ENCODE results near the gene ZFYVE9. TPM values are rescaled to one million over a fixed set of nuclear protein-coding genes. Genes with fewer than 3 reads are reported as not detected.

The ZFYVE9 gene
- total and polyA plus RNA-seq, 2 donors, result 3.6 to 6.8 TPM

DNA sequence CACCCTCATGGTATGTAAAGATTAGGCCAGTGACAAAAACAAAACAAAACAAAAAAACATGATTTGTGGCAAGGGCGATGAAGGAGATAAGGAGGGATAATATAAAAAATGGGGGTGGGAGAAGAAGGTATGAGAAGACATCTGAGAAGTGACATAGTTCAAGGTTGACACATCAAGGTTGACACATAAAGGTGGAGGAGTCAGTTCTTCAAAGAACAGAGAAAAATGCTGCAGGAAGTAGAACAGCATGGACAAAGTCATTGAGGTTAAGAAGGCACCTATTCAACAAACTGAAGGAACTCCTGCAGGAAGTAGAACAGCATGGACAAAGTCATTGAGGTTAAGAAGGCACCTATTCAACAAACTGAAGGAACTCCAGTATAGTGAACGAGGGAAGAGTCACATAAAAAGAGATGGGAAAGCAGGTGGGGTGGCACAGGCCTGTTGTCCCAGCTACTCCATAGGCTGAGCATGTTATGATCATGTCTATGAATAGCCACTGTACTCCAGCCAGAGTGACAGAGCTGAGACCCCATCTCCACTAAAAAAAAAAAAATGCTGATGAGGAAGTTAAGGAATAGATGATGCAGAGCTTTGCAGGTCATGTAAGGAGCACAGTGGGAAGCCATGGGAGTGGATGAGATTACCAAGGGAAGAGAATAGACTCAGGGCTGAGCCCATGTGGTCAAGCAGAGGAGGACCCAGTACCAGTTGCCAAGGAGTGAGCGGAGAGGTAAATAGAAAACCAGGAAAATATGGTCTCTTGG is 101.5 kb downstream of the ZFYVE9 start:
- H3K4me3 ChIP-seq (ENCODE audit: low read length in 2 of 2), result no peak overlapping the region
- H3K36me3 ChIP-seq (ENCODE audit: control insufficient read depth in 2 of 2, insufficient read depth in 2 of 2, low read length in 1 of 2), result no peaks in the 10 kb centered on the region
- DNase-seq (ENCODE audit: low read depth in 6 of 9, low spot score in 9 of 9), result peak in 1 of 9 donors; percentile 6
- H3K4me1 ChIP-seq (ENCODE audit: control insufficient read depth in 2 of 2, insufficient read depth in 2 of 2, low read length in 2 of 2), result no peaks in the 10 kb centered on the region
- no peak overlapping the region for H3K27ac ChIP-seq (ENCODE audit: low read depth in 1 of 2, low read length in 1 of 2)
- H3K9me3 ChIP-seq (ENCODE audit: control insufficient read depth in 2 of 2, insufficient read depth in 1 of 2, low read length in 1 of 2), result no peaks in the 10 kb centered on the region
- 76% methylated on average over 3 of the region's 3 CpGs for WGBS
- no peaks in the 10 kb centered on the region for H3K27me3 ChIP-seq (ENCODE audit: control insufficient read depth in 2 of 2, insufficient read depth in 1 of 2, low read length in 1 of 2)

DNA sequence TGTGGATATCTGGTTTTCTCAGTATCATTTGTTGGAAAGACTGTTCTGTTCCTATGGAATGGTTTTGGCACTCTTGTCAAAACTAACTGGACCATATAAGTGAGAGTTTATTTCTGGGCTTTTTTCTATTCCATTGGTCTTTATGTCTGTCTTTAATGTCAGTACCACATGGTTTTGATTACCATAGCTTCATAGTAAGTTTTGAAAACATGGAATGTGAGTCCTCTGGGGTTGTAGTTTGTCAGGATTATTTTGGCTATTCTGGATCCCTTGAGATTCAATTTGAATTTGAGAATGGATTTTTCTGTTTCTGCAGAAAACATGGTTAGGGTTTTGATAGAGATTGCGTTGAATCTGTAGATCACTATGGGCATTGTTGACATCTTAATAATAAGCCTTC is 107.9 kb downstream of the ZFYVE9 start:
- WGBS, result 98% methylated on average over 1 of the region's 1 CpG
- H3K27ac ChIP-seq (ENCODE audit: low read depth in 1 of 2, low read length in 1 of 2), result no peak overlapping the region
- no peaks in the 10 kb centered on the region for H3K36me3 ChIP-seq (ENCODE audit: control insufficient read depth in 2 of 2, insufficient read depth in 2 of 2, low read length in 1 of 2)

DNA sequence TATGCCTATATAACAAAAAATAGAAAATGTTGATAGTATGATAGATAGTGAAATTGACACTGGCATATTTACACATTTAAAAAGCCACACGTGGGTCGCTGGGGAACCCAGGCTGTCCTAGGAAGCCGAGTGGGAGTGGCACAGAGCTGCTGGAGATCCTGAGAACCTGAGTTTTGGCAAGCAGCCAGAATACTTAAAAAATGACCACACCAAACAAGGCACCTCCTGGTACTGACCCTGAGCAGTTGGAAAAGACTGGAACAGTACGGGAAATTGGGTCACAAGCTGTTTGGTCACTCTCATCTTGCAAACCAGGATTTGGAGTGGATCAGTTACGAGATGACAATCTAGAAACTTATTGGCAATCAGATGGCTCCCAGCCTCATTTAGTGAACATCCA is 111.5 kb downstream of the ZFYVE9 start:
- no peak for DNase-seq (ENCODE audit: low read depth in 6 of 9, low spot score in 9 of 9)
- Histone ChIP-seq H3K27ac (ENCODE audit: low read depth in 1 of 2, low read length in 1 of 2) (no peak overlapping the region), H3K27me3 (ENCODE audit: control insufficient read depth in 2 of 2, insufficient read depth in 1 of 2, low read length in 1 of 2) (no peaks in the 10 kb centered on the region), H3K36me3 (ENCODE audit: control insufficient read depth in 2 of 2, insufficient read depth in 2 of 2, low read length in 1 of 2) (no peaks in the 10 kb centered on the region), H3K4me3 (ENCODE audit: low read length in 2 of 2) (no peak overlapping the region), H3K4me1 (ENCODE audit: control insufficient read depth in 2 of 2, insufficient read depth in 2 of 2, low read length in 2 of 2) (no peaks in the 10 kb centered on the region), H3K9me3 (ENCODE audit: control insufficient read depth in 2 of 2, insufficient read depth in 1 of 2, low read length in 1 of 2) (no peaks in the 10 kb centered on the region)
- WGBS, result 95% methylated on average over 5 of the region's 5 CpGs

More for the DNA sequence above, 107.9 kb downstream of the ZFYVE9 start:
- no peaks in the 10 kb centered on the region for H3K9me3 ChIP-seq (ENCODE audit: control insufficient read depth in 2 of 2, insufficient read depth in 1 of 2, low read length in 1 of 2)
- H3K4me1 ChIP-seq (ENCODE audit: control insufficient read depth in 2 of 2, insufficient read depth in 2 of 2, low read length in 2 of 2), result no peaks in the 10 kb centered on the region
- no peak for DNase-seq (ENCODE audit: low read depth in 6 of 9, low spot score in 9 of 9)
- no peaks in the 10 kb centered on the region for H3K27me3 ChIP-seq (ENCODE audit: control insufficient read depth in 2 of 2, insufficient read depth in 1 of 2, low read length in 1 of 2)
- H3K4me3 ChIP-seq (ENCODE audit: low read length in 2 of 2), result no peak overlapping the region

DNA sequence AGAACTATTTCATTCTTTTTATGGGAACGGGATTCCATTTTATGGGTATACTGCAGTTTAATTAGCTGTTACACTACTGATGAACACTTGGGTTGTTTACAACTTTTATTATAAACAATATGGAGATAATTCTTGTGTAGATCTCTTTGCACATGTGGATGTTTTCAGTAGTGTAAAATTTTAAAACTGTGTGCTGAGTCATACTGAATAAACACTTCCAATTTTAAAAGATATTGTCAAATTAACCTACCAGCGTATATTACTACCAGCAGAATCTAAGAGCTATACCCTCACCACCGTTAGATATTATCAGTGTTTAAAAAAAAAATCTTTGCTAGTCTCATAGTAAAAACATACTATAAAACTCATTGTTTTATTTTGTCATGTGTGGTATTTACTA is 118.0 kb downstream of the ZFYVE9 start:
- DNase-seq (ENCODE audit: low read depth in 6 of 9, low spot score in 9 of 9), result no peak
- 95% methylated on average over 3 of the region's 3 CpGs for WGBS
- no peaks in the 10 kb centered on the region for H3K9me3 ChIP-seq (ENCODE audit: control insufficient read depth in 2 of 2, insufficient read depth in 1 of 2, low read length in 1 of 2)
- no peak overlapping the region for H3K27ac ChIP-seq (ENCODE audit: low read depth in 1 of 2, low read length in 1 of 2)
- no peaks in the 10 kb centered on the region for H3K36me3 ChIP-seq (ENCODE audit: control insufficient read depth in 2 of 2, insufficient read depth in 2 of 2, low read length in 1 of 2)
- H3K27me3 ChIP-seq (ENCODE audit: control insufficient read depth in 2 of 2, insufficient read depth in 1 of 2, low read length in 1 of 2), result no peaks in the 10 kb centered on the region
- no peaks in the 10 kb centered on the region for H3K4me1 ChIP-seq (ENCODE audit: control insufficient read depth in 2 of 2, insufficient read depth in 2 of 2, low read length in 2 of 2)
- H3K4me3 ChIP-seq (ENCODE audit: low read length in 2 of 2), result no peak overlapping the region

DNA sequence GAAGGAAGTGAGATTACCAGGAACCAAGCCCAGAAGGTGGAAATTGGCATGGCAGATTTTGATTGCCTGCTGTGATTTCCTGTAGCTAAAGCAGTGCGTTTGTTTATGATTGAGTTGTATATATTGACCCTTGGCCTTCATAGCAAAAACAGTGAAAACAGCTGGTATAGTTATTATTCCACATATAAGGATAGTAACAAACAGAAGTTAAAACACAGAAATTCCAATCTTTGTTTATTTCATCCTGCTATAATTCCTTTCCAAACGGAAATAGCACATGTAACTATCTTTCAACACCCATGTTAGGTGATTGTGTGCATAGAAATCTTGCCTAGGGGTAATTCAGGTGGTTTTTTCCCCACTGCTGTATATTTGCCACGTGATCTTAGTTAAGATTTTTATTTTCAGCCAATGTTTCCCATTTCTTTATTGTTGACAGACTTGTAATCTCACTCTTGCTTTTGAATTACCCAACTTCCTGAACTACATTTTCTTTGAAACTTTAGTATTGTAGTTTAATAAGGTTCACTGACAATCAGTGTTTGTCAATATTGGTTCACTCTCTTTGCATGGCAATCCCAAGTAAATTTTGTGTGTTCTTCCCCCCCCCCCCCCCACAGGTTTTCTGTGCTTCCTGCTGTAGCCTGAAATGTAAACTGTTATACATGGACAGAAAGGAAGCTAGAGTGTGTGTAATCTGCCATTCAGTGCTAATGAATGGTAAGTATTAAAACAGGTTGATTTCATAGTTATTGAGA is 121.4 kb downstream of the ZFYVE9 start:
- DNase-seq (ENCODE audit: low read depth in 6 of 9, low spot score in 9 of 9), result no peak
- H3K27ac ChIP-seq (ENCODE audit: low read depth in 1 of 2, low read length in 1 of 2), result no peak overlapping the region
- WGBS, result 92% methylated on average over 3 of the region's 3 CpGs
- H3K4me3 ChIP-seq (ENCODE audit: low read length in 2 of 2), result no peak overlapping the region
- no peaks in the 10 kb centered on the region for H3K27me3 ChIP-seq (ENCODE audit: control insufficient read depth in 2 of 2, insufficient read depth in 1 of 2, low read length in 1 of 2)
- H3K9me3 ChIP-seq (ENCODE audit: control insufficient read depth in 2 of 2, insufficient read depth in 1 of 2, low read length in 1 of 2), result no peaks in the 10 kb centered on the region
- H3K4me1 ChIP-seq (ENCODE audit: control insufficient read depth in 2 of 2, insufficient read depth in 2 of 2, low read length in 2 of 2), result no peaks in the 10 kb centered on the region
- H3K36me3 ChIP-seq (ENCODE audit: control insufficient read depth in 2 of 2, insufficient read depth in 2 of 2, low read length in 1 of 2), result no peaks in the 10 kb centered on the region

DNA sequence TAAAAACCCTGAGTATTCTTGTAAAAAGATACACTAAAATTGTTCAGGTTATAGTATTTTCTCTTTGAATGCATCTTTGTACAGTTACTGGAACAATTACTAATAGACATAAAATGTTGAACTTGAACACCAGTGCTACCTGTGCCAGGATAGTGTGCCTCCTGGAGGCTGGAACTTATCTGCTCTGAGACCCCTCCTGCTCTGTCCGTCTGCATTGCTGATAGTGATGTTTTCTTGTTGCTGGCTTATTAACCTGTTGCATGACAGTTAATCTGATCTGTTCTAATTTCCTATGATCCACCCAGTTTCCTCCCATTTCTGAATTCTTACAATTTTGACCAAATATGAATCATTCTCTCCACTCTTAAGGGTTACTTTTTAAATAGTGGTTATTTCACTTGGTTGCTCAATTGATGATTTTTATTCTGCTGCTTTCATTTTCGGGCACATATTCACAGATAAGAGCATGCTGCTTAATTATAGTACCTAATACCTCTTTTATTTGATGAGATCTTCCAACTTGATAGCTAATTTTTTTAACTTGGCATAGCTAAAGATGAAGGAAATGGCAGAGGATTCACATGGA is 122.7 kb downstream of the ZFYVE9 start:
- Histone ChIP-seq H3K4me3 (ENCODE audit: low read length in 2 of 2) (no peak overlapping the region), H3K4me1 (ENCODE audit: control insufficient read depth in 2 of 2, insufficient read depth in 2 of 2, low read length in 2 of 2) (no peaks in the 10 kb centered on the region), H3K27me3 (ENCODE audit: control insufficient read depth in 2 of 2, insufficient read depth in 1 of 2, low read length in 1 of 2) (no peaks in the 10 kb centered on the region), H3K9me3 (ENCODE audit: control insufficient read depth in 2 of 2, insufficient read depth in 1 of 2, low read length in 1 of 2) (no peaks in the 10 kb centered on the region), H3K27ac (ENCODE audit: low read depth in 1 of 2, low read length in 1 of 2) (no peak overlapping the region), H3K36me3 (ENCODE audit: control insufficient read depth in 2 of 2, insufficient read depth in 2 of 2, low read length in 1 of 2) (no peaks in the 10 kb centered on the region)
- DNase-seq (ENCODE audit: low read depth in 6 of 9, low spot score in 9 of 9), result no peak
- 88% methylated on average over 2 of the region's 2 CpGs for WGBS

DNA sequence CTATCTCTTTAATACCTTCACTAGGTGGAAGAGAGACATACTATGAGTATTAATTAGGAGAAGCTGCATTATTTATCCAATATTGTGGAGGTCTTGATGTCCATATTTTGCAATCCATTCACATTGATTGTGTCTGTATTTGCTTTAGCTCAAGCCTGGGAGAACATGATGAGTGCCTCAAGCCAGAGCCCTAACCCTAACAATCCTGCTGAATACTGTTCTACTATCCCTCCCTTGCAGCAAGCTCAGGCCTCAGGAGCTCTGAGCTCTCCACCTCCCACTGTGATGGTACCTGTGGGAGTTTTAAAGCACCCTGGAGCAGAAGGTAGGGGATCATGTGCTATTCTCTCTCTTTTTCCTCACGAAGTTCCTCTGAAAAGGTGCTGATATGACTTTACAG is 124.6 kb downstream of the ZFYVE9 start:
- no peaks in the 10 kb centered on the region for H3K36me3 ChIP-seq (ENCODE audit: control insufficient read depth in 2 of 2, insufficient read depth in 2 of 2, low read length in 1 of 2)
- 91% methylated on average over 1 of the region's 1 CpG for WGBS
- H3K27ac ChIP-seq (ENCODE audit: low read depth in 1 of 2, low read length in 1 of 2), result no peak overlapping the region
- H3K4me1 ChIP-seq (ENCODE audit: control insufficient read depth in 2 of 2, insufficient read depth in 2 of 2, low read length in 2 of 2), result no peaks in the 10 kb centered on the region
- no peaks in the 10 kb centered on the region for H3K27me3 ChIP-seq (ENCODE audit: control insufficient read depth in 2 of 2, insufficient read depth in 1 of 2, low read length in 1 of 2)
- H3K9me3 ChIP-seq (ENCODE audit: control insufficient read depth in 2 of 2, insufficient read depth in 1 of 2, low read length in 1 of 2), result no peaks in the 10 kb centered on the region
- DNase-seq (ENCODE audit: low read depth in 6 of 9, low spot score in 9 of 9), result no peak
- no peak overlapping the region for H3K4me3 ChIP-seq (ENCODE audit: low read length in 2 of 2)

DNA sequence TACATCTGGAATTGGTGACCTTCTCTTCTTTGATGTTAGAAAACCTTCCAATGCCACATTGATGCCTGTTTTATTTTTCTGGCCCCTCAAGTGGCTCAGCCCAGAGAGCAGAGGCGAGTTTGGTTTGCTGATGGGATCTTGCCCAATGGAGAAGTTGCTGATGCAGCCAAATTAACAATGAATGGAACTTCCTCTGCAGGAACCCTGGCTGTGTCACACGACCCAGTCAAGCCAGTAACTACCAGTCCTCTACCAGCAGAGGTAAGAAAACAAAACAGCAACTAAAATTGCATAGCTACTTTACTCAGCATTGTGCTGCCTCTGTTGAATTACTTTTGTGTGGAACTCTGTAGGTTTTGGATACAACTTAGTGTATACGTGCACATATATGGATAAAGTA is 126.5 kb downstream of the ZFYVE9 start:
- WGBS, result 85% methylated on average over 3 of the region's 3 CpGs
- no peak for DNase-seq (ENCODE audit: low read depth in 6 of 9, low spot score in 9 of 9)
- H3K4me3 ChIP-seq (ENCODE audit: low read length in 2 of 2), result no peak overlapping the region
- no peaks in the 10 kb centered on the region for H3K27me3 ChIP-seq (ENCODE audit: control insufficient read depth in 2 of 2, insufficient read depth in 1 of 2, low read length in 1 of 2)
- H3K9me3 ChIP-seq (ENCODE audit: control insufficient read depth in 2 of 2, insufficient read depth in 1 of 2, low read length in 1 of 2), result no peaks in the 10 kb centered on the region
- H3K27ac ChIP-seq (ENCODE audit: low read depth in 1 of 2, low read length in 1 of 2), result no peak overlapping the region
- no peaks in the 10 kb centered on the region for H3K4me1 ChIP-seq (ENCODE audit: control insufficient read depth in 2 of 2, insufficient read depth in 2 of 2, low read length in 2 of 2)
- no peaks in the 10 kb centered on the region for H3K36me3 ChIP-seq (ENCODE audit: control insufficient read depth in 2 of 2, insufficient read depth in 2 of 2, low read length in 1 of 2)

DNA sequence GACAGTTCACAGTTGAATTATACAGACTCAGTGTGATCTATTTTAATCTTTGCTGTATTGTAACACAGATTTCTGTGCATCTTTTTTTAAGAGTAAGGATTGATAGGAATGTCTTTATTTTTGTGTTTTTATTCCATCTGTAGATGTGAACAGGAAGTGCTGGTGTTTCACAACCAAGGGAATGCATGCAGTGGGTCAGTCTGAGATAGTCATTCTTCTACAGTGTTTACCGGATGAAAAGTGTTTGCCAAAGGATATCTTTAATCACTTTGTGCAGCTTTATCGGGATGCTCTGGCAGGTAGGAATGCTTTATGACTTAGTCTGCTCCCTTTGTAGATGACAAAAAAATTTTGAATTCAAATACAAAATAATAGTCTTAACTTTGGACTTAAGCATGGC is 139.6 kb downstream of the ZFYVE9 start:
- Histone ChIP-seq H3K4me3 (ENCODE audit: low read length in 2 of 2) (no peak overlapping the region), H3K27me3 (ENCODE audit: control insufficient read depth in 2 of 2, insufficient read depth in 1 of 2, low read length in 1 of 2) (no peaks in the 10 kb centered on the region), H3K27ac (ENCODE audit: low read depth in 1 of 2, low read length in 1 of 2) (no peak overlapping the region), H3K4me1 (ENCODE audit: control insufficient read depth in 2 of 2, insufficient read depth in 2 of 2, low read length in 2 of 2) (no peaks in the 10 kb centered on the region), H3K36me3 (ENCODE audit: control insufficient read depth in 2 of 2, insufficient read depth in 2 of 2, low read length in 1 of 2) (no peaks in the 10 kb centered on the region), H3K9me3 (ENCODE audit: control insufficient read depth in 2 of 2, insufficient read depth in 1 of 2, low read length in 1 of 2) (no peaks in the 10 kb centered on the region)
- DNase-seq (ENCODE audit: low read depth in 6 of 9, low spot score in 9 of 9), result no peak
- 88% methylated on average over 2 of the region's 2 CpGs for WGBS
